Effector CD8-positive, alpha-beta T cell (primary cell): Measurements from ENCODE around the gene CSTPP1.

Source experiments
- DNase-seq: peaks from one replicate; lab custom pipeline; 2025; lab: John Stamatoyannopoulos, UW

CSTPP1 gene

GRCh38 chr11:47160753-47161133, 224.2 kb downstream of the CSTPP1 start:
- DNase-seq = no peak

- peak; percentile 41 for DNase-seq
Measured at GRCh38 chr11:47161134-47161854, 224.7 kb downstream of the CSTPP1 start.

DNA sequence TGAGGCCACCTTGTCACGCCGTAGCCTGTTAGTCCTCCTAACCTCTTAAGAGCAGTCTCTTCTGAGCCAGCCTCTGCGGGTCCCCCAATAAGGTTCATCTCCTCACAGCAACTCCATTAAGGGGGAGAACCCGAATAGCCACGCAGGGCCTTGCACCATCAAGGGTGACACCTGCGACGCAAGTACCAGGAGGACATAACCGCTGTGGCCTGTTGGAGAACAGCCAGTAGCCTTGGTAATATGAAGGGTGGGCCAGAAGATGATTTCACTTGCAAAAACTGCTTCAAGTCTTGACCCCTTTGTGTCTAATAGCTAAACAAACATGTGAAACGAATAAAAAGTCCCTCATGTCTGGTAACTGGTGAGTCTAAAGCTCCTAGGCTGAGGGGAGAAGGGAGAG, 225.3 kb downstream of the CSTPP1 start:
- no peak for DNase-seq

- no peak for DNase-seq
Measured at GRCh38 chr11:47162426-47162825, 225.9 kb downstream of the CSTPP1 start.

- no peak for DNase-seq
Measured at GRCh38 chr11:47163193-47163592, 226.6 kb downstream of the CSTPP1 start.

GRCh38 chr11:47163898-47164297, 227.3 kb downstream of the CSTPP1 start:
- no peak for DNase-seq

GRCh38 chr11:47164321-47164720, 227.8 kb downstream of the CSTPP1 start:
- DNase-seq = no peak

DNA sequence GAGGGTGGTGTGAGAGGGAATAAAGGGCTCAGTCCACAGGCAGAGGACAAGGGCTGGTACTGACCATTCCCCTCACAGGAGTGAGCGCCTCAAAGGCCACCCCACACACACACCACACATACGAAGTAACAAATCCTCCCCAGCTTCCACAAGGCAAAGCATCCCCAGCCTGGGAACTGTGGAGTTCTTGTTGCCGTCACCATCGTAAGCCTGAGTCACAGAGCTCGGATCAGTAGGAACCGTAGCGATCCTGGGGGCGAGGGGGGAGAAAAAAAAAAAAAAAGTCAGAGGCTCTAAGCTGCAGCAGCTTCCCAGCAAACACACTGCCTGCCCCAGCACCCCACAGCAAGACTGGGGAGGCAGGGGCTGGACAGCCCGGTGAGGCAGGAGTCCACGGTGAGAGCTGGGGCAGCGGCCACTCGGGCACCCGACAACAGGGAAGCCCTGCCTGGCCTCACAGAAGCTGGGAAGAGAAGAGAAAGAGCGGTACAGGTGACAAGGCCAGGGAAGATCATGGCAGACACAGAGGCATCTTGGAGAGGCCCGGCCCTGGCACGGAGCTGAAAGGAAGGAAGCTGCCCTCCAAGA, 228.8 kb downstream of the CSTPP1 start:
- DNase-seq = no peak

DNA sequence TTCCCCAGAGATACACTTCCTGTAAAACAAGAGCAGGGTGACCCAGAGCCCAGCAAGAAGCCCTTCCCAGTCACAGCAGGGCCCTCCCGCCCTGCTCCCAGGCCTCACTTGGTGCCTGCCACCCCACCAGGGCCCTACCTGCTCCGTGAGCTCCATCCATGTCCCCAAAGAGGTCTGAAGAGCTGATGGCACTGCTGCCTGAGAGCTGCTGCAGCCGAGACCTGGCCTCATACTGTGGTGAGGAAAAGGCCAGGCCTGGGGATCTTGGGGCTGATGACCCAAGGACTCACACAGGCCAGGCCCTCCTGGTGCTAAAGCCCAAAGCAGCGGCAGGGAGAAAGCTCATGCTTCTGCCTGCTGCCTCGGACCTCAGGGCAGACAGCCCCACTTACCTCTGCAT, 229.8 kb downstream of the CSTPP1 start:
- no peak for DNase-seq

DNA sequence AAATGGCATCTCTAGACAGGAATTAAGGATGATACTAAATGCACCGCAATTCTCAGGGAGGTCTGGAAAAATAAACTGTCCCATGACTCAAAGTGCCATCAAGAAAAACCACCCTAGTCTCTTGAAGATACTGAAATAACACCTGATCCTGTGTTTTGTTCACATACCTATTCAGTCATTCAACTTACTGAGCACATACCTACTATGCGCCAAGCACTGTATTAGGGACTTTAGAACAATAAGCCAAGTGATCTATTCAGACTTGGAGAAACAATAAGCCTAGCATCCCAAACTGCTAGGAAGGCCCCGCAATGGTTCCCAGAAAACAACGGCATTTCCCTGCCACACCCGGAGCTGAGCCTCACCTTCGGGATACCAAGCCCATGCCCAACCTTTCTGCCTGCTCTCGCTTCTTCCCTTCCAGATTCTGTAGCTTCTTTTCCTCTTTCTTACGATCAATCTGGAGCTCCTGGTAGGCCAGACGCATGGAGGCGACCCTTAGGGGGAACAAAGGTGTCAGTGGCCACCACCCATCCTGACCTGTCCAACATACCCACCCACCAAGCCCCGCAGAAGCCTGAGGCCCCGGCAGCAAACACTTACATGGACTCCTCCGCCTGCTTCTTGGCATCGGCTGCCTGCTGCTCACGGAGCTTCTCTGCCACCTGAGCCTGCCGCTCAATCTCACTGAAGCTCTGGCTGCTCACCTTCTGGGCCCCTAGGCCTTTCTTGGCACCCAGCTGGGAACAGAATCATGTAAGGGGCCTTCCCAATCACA, 234.7 kb downstream of the CSTPP1 start:
- no peak for DNase-seq

DNA sequence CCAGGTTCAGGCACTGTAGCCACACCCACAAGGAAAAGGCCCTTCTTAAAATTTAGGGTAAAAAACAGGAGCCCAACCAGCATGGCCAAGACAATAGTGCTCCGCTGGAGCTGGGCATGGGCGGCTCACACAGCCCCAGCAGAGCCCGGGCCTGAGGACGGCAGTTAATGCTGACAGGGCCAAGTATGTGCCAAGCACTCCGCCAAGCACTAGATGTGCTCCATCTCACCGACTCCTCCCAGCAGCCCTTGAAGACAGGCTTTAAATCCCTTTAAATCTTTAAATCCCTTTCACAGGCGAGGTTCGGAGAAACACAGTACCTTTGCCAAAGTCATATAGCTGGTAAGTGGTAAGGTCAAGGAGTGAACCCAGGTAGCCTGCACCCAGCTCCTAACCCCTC, 235.3 kb downstream of the CSTPP1 start:
- DNase-seq = no peak

- DNase-seq = no peak
Measured at GRCh38 chr11:47172740-47173336, 236.3 kb downstream of the CSTPP1 start.

DNA sequence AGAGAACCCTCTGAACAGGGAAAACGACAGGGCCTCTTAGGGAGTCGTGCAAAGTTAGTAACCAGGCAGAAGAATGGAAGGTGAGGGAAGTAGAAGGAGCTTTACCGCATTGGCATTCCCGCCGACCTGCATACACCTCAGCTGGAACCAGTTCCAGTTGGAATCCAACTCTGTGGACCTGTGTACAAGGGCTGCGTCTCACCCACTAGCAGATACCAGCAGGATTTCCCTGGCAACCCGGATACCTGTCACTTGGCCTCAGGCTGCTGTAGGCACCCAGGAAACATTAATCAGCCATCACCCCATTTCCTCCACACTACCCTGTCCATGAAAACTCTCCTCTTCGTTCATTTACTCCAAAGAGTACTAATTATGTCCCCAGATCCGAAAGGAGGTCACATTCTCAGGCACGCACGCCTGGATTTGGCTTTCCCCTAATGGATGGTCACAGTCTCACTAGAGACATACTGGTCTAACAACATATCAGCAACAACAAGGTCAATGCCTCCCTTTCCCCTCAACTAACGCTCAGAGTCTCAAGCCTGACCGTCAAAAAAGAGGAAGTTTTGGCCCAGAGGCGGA, 239.3 kb downstream of the CSTPP1 start:
- DNase-seq = no peak

- peak; percentile 90 for DNase-seq
Measured at GRCh38 chr11:47176328-47177228, 240.0 kb downstream of the CSTPP1 start, which contains the start of gene ARFGAP2. ARFGAP2 (minus strand) TSS chr11:47176879; CDS start chr11:47176853, 26 bp downstream.

- DNase-seq = peak; percentile 69
Measured at GRCh38 chr11:47177229-47177845, 240.8 kb downstream of the CSTPP1 start.

GRCh38 chr11:47177846-47178245, 241.3 kb downstream of the CSTPP1 start:
- no peak for DNase-seq

DNA sequence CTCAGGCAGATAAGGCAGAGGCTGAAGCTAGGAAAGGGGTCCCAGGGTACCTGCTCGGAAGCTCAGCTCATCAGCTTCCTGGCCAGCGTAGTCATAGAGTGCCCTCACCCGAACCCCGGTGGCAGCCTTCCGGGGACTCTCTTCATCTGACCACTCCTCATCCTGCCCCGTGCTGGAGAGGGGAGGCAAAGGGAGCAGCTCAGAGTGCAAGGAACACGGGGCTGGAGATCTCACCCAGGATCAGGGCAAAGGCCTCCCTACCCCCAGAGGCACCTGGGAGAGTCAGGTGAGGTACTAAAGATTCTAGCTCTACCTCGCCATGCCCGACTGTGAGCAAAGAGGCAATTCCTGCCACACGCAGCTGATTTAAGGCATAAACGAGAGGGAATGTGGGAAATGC, 241.8 kb downstream of the CSTPP1 start:
- no peak for DNase-seq

DNA sequence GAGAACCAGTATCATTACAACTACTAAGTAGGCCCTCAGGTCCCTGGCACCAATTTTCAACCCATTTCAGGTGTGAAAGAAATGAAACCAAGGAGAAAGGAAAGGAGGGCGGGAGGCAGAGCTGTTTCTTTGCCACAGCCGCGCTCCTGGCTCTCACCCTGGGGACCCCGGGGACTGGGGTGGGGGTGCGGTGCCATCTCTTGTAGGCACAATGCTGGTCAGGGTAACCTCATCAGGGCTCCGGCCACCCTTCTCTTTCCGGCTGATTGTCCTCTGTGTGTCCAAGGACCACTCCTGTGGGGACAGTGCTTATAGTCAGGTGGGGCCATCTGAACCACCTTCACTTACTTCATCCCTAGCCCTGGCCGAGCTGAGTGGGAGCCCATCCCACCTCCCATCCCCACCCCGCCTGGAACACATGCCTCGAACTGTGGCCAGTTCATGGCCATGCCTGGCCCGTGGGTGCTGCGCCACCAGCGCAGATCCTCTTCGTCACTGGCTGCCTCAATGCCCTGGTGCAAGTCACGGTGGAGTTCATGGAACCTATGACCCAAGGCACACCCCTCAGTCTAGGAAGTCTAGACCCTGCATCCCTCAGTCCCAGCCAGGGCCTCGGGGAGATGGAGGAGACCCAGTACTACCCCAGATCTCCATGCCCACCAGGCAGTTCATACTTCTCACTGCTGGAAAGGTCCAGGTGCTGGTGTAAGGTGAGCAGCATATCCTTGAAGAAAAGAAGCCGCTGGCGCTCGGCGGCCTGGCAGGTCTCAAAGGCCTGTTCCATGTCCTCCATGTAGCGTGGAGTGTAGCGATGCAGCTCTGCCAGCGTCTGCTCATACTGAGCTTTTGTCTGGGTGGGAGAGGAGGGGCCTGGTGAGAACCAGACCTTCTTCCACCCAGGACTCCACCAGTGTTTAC, 242.4 kb downstream of the CSTPP1 start:
- DNase-seq = no peak

- DNase-seq = no peak
Measured at GRCh38 chr11:47179655-47179991, 243.1 kb downstream of the CSTPP1 start.
